Breast epithelium (tissue), 4 donors: ENCODE data around the gene FHIT. TPM values are rescaled to one million over a fixed set of nuclear protein-coding genes. Genes with fewer than 3 reads are reported as not detected.

Experiments used
- DNase-seq, 2 donors: peaks; one replicate each; pipeline ENCODE4 v3.0.0-alpha.2; 2019; ENCODE audit warnings: low spot score in 2 of 2
- H3K27ac ChIP-seq, 2 donors: fragments of 200-600 bp; sonication (generic) in 1 of 2; one replicate each; pipeline ENCODE4 v1.5.1; 2016 to 2019; ENCODE audit warnings: mild to moderate bottlenecking in 1 of 2
- H3K27me3 ChIP-seq, 2 donors: fragments of 200-600 bp; sonication (generic) in 1 of 2; one replicate each; pipeline versions ENCODE4 v1.5.1 to v1.6.0; 2017 to 2019; ENCODE audit warnings: control low read depth in 1 of 2, mild to moderate bottlenecking in 1 of 2
- H3K36me3 ChIP-seq: fragments of 200-600 bp; one replicate; pipeline ENCODE4 v1.5.1; 2019
- H3K4me1 ChIP-seq, 2 donors: fragments of 200-600 bp; sonication (generic); one replicate each; pipeline ENCODE4 v1.5.1; 2016 to 2019; ENCODE audit warnings: control low read depth in 1 of 2
- H3K4me3 ChIP-seq, 3 donors: fragments of 200-600 bp; sonication (generic); 1 replicate in 2 of 3; 2 replicates in 1 of 3; pipeline ENCODE4 v1.5.1; 2016 to 2019; ENCODE audit warnings: mild to moderate bottlenecking in 3 of 3, moderate library complexity in 2 of 3
- H3K9me3 ChIP-seq, 2 donors: fragments of 200-600 bp; sonication (generic) in 1 of 2; one replicate each; pipeline ENCODE4 v1.5.1; 2016 to 2019; ENCODE audit warnings: control low read depth in 1 of 2
- POLR2A ChIP-seq: fragments of 450-650 bp; IDR thresholded peaks from one replicate; pipeline ENCODE4 v1.6.1; 2016; ENCODE audit warnings: antibody characterized with exemption, mild to moderate bottlenecking, moderate library complexity
- POLR2AphosphoS5 ChIP-seq, 3 donors: sonication (generic); formaldehyde crosslinking; IDR thresholded peaks; one replicate each; pipeline ENCODE4 v1.6.1; 2017; ENCODE audit warnings: antibody characterized with exemption in 3 of 3
- intact Hi-C: fragments of 100-400 bp; cut with DNase I; formaldehyde crosslinking; loops from one replicate; pipeline ENCODE4 v1.15.1; 2023; ENCODE audit warnings: low total_unique reads
- total RNA-seq, 3 donors: library from RNA; depleted of rRNA; stranded (reverse); fragments of >200 nt; gene quantifications; one replicate each; pipeline ENCODE4 v1.1.0, GENCODE V29; 2016
- TF ChIP-seq, protein P1 (sequence below), 3 donors: fragments of 450-650 bp; IDR thresholded peaks; one replicate each; pipeline ENCODE4 v1.5.1; 2016 to 2017; ENCODE audit warnings: antibody characterized with exemption in 3 of 3, mild to moderate bottlenecking in 3 of 3, moderate library complexity in 3 of 3

FHIT gene
- total RNA-seq, 3 donors from 2014 or later = 9.0 to 19.2 (median 17.7) TPM

DNA sequence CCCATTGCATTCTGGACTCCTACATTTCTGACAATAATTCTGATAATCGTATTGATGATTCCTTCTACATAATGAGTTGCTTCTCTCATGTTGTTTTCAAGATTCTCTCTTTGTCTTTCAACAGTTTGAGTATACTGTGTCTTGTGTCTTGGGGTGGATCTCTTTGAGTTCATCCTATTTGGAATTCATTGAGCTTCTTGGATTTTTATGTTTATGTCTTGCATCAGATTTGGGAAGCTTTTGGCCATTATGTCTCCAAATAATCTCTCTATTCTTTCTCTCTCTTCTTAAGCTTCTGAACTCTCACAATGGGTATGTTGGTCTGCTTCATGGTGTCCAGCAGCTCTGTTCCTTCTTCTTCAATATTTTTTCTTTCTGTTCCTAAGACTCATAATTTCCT lies 592.2 kb downstream of the FHIT start:
- Histone ChIP-seq H3K4me3 (no peak overlapping the region), H3K36me3 (no peaks in the 10 kb centered on the region), H3K4me1 (no peaks in the 10 kb centered on the region), H3K27me3 (no peaks in the 10 kb centered on the region), H3K9me3 (peaks cover 0 to 23% of the 10 kb centered on the region in 2 donors), H3K27ac (no peak overlapping the region)
- intact Hi-C loops = loop anchor here (5.0 kb wide), 1 partner anchor 557 kb away; no protein-coding TSS in a partner anchor
- TF ChIP-seq POLR2AphosphoS5 (IDR thresholded peaks at IDR 0.05) (no peak), POLR2A (no peak)
- DNase-seq = no peak

DNA sequence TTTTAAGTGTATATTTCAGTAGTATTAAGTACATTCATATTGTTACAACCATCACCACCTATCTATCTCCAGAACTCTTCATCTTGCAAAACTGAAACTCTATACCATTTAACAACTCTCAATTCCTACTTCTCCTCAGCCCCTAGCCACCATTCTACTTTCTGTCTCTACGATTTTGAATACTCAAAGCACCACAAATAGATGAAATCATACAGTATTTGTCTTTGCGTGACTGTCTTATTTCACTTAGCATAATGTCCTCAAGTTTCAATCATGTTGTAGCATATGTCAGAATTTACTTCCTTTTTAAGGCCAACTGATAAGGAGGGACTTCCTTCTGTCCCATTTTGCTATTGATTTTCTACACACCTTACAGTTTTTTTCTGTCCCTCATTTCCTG lies 593.3 kb downstream of the FHIT start:
- Histone ChIP-seq H3K4me1 (no peaks in the 10 kb centered on the region), H3K27me3 (no peaks in the 10 kb centered on the region), H3K27ac (no peak overlapping the region), H3K36me3 (no peaks in the 10 kb centered on the region), H3K9me3 (peaks cover 0 to 23% of the 10 kb centered on the region in 2 donors), H3K4me3 (no peak overlapping the region)
- TF ChIP-seq POLR2A (no peak), POLR2AphosphoS5 (IDR thresholded peaks at IDR 0.05) (no peak)
- TF ChIP-seq, protein P1, sequence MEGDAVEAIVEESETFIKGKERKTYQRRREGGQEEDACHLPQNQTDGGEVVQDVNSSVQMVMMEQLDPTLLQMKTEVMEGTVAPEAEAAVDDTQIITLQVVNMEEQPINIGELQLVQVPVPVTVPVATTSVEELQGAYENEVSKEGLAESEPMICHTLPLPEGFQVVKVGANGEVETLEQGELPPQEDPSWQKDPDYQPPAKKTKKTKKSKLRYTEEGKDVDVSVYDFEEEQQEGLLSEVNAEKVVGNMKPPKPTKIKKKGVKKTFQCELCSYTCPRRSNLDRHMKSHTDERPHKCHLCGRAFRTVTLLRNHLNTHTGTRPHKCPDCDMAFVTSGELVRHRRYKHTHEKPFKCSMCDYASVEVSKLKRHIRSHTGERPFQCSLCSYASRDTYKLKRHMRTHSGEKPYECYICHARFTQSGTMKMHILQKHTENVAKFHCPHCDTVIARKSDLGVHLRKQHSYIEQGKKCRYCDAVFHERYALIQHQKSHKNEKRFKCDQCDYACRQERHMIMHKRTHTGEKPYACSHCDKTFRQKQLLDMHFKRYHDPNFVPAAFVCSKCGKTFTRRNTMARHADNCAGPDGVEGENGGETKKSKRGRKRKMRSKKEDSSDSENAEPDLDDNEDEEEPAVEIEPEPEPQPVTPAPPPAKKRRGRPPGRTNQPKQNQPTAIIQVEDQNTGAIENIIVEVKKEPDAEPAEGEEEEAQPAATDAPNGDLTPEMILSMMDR (IDR thresholded peaks at IDR 0.05) = no peak
- intact Hi-C loops = loop anchor here (5.0 kb wide), 1 partner anchor 556 kb away; no protein-coding TSS in a partner anchor
- DNase-seq = no peak

DNA sequence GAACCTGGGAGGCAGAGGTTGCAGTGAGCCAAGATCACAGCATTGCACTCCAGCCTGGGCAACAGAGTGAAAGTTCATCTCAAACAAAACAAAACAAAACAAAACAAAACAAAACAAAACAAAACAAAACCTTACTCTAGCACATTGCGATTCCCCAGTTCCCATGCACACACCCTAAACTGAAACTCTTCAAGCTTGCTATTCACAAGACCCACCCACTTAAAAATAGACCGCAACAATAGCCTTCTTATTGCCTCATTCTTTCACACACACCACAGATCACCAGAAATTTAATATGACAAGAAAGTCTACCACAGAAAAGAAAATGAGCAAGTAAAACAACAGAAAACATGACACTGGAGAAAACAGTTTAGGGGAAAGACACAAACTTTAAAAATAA lies 598.4 kb downstream of the FHIT start:
- H3K9me3 ChIP-seq = no peaks in the 10 kb centered on the region
- no peak overlapping the region for H3K4me3 ChIP-seq
- no peak for DNase-seq
- H3K4me1 ChIP-seq = no peaks in the 10 kb centered on the region
- no peaks in the 10 kb centered on the region for H3K27me3 ChIP-seq
- H3K36me3 ChIP-seq = no peaks in the 10 kb centered on the region
- no peak overlapping the region for H3K27ac ChIP-seq
- intact Hi-C loops = no loop called here
- TF ChIP-seq, protein P1 (IDR thresholded peaks at IDR 0.05) = no peak
- TF ChIP-seq POLR2AphosphoS5 (IDR thresholded peaks at IDR 0.05) (no peak), POLR2A (no peak)

DNA sequence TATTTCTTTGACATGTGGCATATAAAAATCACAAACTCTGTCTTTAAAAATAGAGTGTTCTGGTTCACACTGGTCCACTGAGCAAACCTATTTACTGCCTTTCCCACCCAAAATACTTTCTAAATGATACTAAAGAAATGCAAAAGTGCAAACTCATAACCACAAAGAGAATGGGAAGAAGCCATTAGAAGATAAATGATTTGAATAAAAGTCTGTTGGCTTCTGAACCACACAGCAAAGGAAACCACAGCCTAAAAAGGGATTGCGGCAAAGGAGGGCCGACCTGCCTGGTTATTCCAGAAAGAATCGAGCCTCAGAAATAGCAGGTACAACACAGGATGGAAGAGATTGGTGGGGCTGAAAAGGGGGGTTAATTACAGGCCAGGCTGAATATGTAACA lies 599.5 kb downstream of the FHIT start:
- TF ChIP-seq POLR2A = no peak
- TF ChIP-seq POLR2AphosphoS5 (IDR thresholded peaks at IDR 0.05) = no peak
- TF ChIP-seq, protein P1 (IDR thresholded peaks at IDR 0.05) = no peak
- intact Hi-C loops = no loop called here
- DNase-seq = no peak

DNA sequence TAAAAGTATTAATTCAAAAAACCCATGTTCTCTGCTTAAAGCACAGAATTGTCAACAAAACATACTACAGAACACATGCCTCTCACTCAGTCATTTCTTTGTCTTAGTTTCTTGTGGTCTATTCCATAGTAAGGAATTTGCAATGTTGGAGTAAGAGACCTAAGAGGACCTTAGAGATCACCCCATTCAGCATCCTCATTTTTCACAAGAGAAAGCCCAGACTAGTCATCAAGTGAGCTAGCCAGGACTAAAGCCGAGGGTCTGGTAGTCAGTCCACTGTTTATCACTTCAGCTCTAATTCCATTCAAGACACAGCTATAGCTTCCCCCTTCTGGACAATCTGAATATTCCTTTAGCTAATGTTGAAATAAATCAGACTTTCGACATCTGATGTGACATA lies 601.1 kb downstream of the FHIT start:
- no peak for TF ChIP-seq POLR2A
- no peak for TF ChIP-seq POLR2AphosphoS5 (IDR thresholded peaks at IDR 0.05)
- TF ChIP-seq, protein P1 (IDR thresholded peaks at IDR 0.05) = no peak
- Histone ChIP-seq H3K9me3 (no peaks in the 10 kb centered on the region), H3K27ac (no peak overlapping the region), H3K27me3 (no peaks in the 10 kb centered on the region), H3K36me3 (no peaks in the 10 kb centered on the region), H3K4me1 (no peaks in the 10 kb centered on the region), H3K4me3 (no peak overlapping the region)
- intact Hi-C loops = no loop called here
- DNase-seq = no peak

More for the DNA sequence above, 599.5 kb downstream of the FHIT start:
- Histone ChIP-seq H3K27ac (no peak overlapping the region), H3K9me3 (no peaks in the 10 kb centered on the region), H3K36me3 (no peaks in the 10 kb centered on the region), H3K4me1 (no peaks in the 10 kb centered on the region), H3K27me3 (no peaks in the 10 kb centered on the region), H3K4me3 (no peak overlapping the region)

DNA sequence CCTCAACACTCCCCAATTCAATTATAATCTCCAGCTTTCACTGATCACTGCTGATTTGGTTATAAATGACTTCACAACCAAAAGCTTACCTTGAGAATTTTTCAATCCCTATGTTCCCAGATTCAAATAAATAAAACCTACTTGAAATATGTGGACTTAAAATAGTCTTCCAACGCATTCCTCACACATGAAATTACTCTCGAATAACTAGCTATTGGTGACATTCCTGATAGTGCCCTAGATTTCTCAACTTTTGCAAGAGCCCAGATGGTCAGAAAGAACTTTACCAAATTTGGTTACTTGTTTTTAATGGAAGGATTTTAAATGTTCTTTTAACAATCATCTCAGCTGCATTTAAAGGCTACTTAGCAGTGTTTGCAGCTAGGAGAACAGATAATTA lies 605.5 kb downstream of the FHIT start:
- no peak overlapping the region for H3K27ac ChIP-seq
- DNase-seq = no peak
- no peaks in the 10 kb centered on the region for H3K9me3 ChIP-seq
- H3K4me1 ChIP-seq = no peaks in the 10 kb centered on the region
- TF ChIP-seq POLR2AphosphoS5 (IDR thresholded peaks at IDR 0.05) = no peak
- no peak for TF ChIP-seq POLR2A
- no peak overlapping the region for H3K4me3 ChIP-seq
- no peaks in the 10 kb centered on the region for H3K27me3 ChIP-seq
- intact Hi-C loops = no loop called here
- no peaks in the 10 kb centered on the region for H3K36me3 ChIP-seq
